ENCODE data around the gene PTK6.

The PTK6 gene
- 0.11 to 0.67 (median 0.40) reads per million in 9 experiments for total RNA-seq

DNA sequence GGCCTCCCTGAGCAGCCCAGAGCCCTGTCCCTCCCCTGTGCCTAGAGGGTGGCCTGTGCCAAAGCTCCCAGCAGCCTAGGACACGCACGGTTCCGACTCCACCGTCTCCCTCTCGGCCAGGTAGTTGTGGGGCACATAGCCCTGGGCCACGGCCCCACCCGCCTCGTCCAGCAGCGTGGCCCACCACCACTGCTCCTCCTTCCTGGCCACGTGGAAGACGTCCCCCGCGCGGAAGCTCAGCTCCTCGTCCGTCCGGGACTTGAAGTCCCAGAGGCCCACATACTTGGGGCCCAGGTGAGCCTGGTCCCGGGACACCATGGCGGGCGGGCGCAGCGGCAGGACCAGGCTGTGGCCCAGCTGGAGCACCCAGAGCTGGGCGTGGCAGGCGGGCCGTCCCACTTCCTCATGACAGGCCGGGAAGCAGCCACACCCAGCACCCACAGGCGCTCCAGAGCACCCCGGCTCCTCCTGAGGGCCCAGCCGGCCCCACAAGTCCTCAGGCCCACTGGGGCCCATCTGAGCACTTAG lies at the start of gene PTK6:
PTK6 (minus strand) TSS at position 380 of the 528 bp plus-strand sequence; CDS start at position 318, 62 bp downstream.
- peak within 1 kb of the TSS; percentile 79 to 82 for H3K27ac Mint-ChIP-seq
- H3K27me3 Mint-ChIP-seq: no peaks in the 10 kb centered on the region
- peaks cover 13 to 15% of the 10 kb centered on the region in 2 donors for H3K4me1 Mint-ChIP-seq (ENCODE audit: low read depth in 2 of 2)
- no peaks in the 10 kb centered on the region for H3K9me3 Mint-ChIP-seq
- H3K4me3 Mint-ChIP-seq: peak within 1 kb of the TSS; percentile 69 to 75
- DNase-seq (no peak), ATAC-seq (replicated peaks) (peak; percentile 0)
- no peaks in the 10 kb centered on the region for H3K36me3 Mint-ChIP-seq (ENCODE audit: insufficient read depth)

DNA sequence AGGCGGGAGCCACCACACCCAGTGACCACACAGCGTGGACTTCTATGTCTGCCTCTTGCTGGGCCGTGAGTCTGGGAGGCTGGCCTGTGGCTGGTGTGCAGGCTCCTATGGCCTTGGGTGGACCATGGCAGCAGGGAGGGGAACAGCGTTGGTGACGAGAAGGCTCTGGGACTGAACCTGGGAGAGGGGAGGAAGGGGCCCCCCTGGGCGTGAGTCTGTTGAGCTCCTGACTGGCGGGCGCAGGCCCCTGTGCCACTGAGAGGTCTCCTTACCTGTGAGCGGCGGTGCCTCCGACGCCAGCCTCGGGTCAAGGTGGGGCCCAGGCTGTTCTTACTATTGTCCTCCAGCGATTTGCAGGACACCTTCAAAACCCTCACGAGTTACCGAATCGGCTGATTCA lies 49.6 kb upstream of the PTK6 start:
- DNase-seq (no peak), ATAC-seq (replicated peaks) (no peak)
- Mint-ChIP-seq H3K27me3 (no peaks in the 10 kb centered on the region), H3K4me1 (ENCODE audit: low read depth in 2 of 2) (peaks cover 0 to 1% of the 10 kb centered on the region in 2 donors), H3K4me3 (no peak overlapping the region), H3K36me3 (ENCODE audit: insufficient read depth) (peaks cover 21% of the 10 kb centered on the region), H3K9me3 (no peaks in the 10 kb centered on the region), H3K27ac (no peak overlapping the region)

DNA sequence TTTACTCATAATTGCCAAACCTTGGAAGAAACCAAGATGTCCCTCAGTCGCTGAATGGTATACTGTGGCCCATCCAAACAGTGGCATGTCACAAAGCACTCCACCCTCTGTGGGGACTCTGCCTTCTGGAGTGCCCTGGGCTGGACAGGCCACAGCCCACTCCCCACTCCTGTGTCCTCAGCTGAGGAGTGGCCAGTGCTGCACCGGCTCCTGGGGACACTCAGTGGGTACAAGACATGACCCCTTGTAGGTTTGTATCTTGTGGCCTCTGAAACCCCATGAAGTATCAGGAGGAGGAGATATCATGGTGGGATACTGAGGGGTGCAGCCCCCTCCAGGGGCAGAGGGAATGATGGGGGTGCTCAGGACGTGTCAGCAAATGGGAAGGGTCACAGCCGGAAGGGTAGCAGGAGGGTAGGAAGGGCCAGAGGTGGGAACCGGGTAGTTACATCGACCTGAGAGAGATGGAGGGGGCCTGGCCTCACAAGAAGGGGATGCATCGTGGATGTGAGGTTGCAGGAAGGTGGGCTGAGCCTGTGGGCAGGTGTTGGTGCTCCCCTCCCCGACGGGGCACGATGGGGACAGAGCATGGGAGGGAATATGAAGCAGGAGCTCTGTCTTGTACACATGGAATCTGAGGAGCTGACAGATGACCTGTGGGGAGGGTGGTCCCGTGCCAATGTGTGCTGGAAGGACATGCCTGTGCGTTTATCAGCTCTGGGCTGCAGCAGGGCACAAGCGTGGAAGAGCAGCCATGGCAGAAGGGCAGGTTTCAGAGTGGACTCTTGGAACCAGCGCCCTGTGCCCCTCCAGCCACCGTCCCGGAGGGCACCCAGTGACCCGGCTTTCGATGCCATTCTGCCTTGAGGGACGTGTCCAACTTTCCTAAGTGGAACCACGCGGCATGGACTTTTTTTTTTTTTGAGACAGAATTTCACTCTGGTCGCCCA lies 48.7 kb upstream of the PTK6 start:
- DNase-seq (no peak), ATAC-seq (replicated peaks) (no peak)
- no peaks in the 10 kb centered on the region for H3K27me3 Mint-ChIP-seq
- peaks cover 0 to 3% of the 10 kb centered on the region in 2 donors for H3K4me1 Mint-ChIP-seq (ENCODE audit: low read depth in 2 of 2)
- H3K4me3 Mint-ChIP-seq: no peak overlapping the region
- H3K36me3 Mint-ChIP-seq (ENCODE audit: insufficient read depth): peaks cover 15% of the 10 kb centered on the region
- no peak overlapping the region for H3K27ac Mint-ChIP-seq
- no peaks in the 10 kb centered on the region for H3K9me3 Mint-ChIP-seq

GRCh38 chr20:63582382-63583063 lies 45.3 kb upstream of the PTK6 start:
- Mint-ChIP-seq H3K4me1 (ENCODE audit: low read depth in 2 of 2) (peaks cover 0 to 7% of the 10 kb centered on the region in 2 donors), H3K27me3 (no peaks in the 10 kb centered on the region)
- ATAC-seq (replicated peaks): no peak

GRCh38 chr20:63580796-63581461 lies 43.8 kb upstream of the PTK6 start:
- Mint-ChIP-seq H3K4me3 (no peak overlapping the region), H3K36me3 (ENCODE audit: insufficient read depth) (peaks cover 3% of the 10 kb centered on the region), H3K27ac (no peak overlapping the region), H3K4me1 (ENCODE audit: low read depth in 2 of 2) (peaks cover 0 to 7% of the 10 kb centered on the region in 2 donors), H3K9me3 (no peaks in the 10 kb centered on the region), H3K27me3 (no peaks in the 10 kb centered on the region)
- DNase-seq (peak; percentile 62 to 68 (median 65)), ATAC-seq (replicated peaks) (peak; percentile 98)

More at GRCh38 chr20:63582382-63583063, 45.3 kb upstream of the PTK6 start:
- no peak for DNase-seq
- Mint-ChIP-seq H3K9me3 (no peaks in the 10 kb centered on the region), H3K27ac (no peak overlapping the region), H3K4me3 (no peak overlapping the region), H3K36me3 (ENCODE audit: insufficient read depth) (peaks cover 5% of the 10 kb centered on the region)

DNA sequence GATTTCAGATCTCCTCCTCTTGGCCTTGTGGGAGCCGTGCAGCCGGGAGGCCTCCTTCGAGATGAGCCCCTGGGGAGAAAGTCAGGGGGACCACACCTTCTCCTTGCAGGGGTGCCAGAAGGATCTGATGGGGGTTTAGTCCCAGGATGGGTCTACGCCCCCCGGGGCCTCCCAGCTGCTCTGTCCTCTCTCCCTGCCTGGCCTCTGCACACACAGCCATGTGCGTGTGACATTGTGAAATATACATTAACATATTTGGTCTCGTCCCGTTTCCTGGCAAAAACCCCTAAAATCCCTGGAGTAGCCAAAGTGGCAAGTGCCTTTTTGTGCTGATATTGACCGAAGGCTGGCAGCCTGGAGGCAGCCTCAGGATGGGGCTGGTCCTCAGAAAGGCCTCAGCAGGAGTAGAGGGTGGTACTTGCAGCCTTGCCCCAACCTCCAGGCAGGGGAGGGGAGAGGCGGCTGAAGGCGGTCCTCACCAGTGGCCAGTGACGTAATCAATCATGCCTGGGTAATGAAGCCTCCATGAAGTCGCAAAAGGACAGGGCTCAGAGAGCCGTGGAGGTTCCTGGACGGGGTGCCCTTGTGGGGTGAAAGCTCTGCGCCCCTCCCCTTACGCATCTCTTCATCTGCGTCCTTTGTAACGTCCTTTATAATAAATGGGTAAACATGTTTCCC lies 42.0 kb upstream of the PTK6 start:
- ATAC-seq (replicated peaks): no peak

DNA sequence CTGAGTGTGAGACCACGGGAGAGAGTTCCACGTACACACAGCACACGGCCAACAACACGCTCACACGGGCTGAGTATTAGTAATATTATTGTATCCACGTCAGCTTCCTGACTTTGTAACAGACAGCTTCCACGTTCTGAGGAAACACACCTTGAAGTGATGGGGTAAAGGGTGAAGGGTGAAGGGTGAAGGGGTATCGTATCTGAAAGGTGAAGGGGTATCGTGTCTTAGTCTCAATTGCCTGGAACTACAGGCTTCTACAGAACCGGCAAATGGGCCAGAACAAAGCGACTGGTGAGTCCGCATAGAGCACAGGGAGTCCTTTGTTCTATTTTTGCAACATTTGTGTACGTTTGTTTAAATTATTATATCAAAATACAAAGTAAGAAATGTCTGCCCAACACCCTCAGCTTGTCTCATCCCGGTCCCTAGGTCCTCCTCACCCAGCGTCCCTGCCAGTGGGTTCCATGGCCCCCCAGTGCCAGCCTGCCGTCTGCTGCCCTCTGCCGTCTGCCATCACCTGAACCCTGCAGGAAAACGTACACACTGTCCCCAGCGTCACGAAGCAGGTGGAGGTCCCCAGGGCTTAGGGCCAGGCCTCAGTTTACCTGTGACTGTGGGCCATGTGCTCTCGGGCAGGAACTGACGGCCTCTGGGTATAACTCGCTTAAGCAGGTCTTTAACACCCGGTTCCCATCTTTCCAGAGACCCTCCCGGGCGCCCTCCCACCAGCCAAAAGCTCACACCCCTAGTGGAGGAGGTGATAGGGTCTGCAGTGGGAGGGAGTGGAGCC lies 41.2 kb upstream of the PTK6 start:
- Mint-ChIP-seq H3K27ac (no peak overlapping the region), H3K4me3 (no peak overlapping the region), H3K27me3 (no peaks in the 10 kb centered on the region), H3K4me1 (ENCODE audit: low read depth in 2 of 2) (peaks cover 0 to 8% of the 10 kb centered on the region in 2 donors), H3K9me3 (no peaks in the 10 kb centered on the region), H3K36me3 (ENCODE audit: insufficient read depth) (peaks cover 3% of the 10 kb centered on the region)
- no peak for DNase-seq
- no peak for ATAC-seq (replicated peaks)

More for the DNA sequence above, 42.0 kb upstream of the PTK6 start:
- Mint-ChIP-seq H3K27ac (no peak overlapping the region), H3K36me3 (ENCODE audit: insufficient read depth) (peaks cover 3% of the 10 kb centered on the region), H3K4me1 (ENCODE audit: low read depth in 2 of 2) (peaks cover 0 to 7% of the 10 kb centered on the region in 2 donors), H3K27me3 (no peaks in the 10 kb centered on the region), H3K4me3 (no peak overlapping the region), H3K9me3 (no peaks in the 10 kb centered on the region)
- no peak for DNase-seq

DNA sequence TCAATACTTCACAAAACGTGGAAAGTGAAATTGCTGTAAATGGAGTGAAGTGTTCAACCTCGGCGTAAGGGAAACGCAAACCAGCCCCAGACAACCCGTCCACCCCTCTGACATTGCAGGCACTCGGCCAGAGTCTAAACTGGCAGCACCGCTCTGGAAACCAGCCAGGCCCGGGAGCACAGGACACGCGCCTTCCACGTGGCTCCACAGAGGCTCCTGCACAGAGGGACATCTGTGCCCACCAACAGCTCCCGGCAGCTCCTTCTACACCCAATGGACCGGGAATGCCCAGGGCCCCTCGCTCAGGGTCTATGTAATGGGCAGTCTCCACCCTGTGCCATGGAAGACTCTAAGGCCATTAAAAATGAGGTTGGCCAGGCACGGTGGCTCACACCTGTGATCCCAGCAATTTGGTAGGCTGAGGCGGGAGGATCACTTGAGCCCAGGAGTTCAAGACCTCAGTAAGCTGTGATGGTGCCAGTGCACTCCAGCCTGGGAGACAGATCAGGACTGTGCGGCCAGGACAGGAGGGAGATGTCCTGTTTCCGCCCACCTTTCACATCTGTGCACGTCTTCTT lies 40.2 kb upstream of the PTK6 start:
- peaks cover 3% of the 10 kb centered on the region for H3K36me3 Mint-ChIP-seq (ENCODE audit: insufficient read depth)
- no peak overlapping the region for H3K4me3 Mint-ChIP-seq
- H3K27me3 Mint-ChIP-seq: no peaks in the 10 kb centered on the region
- peaks cover 0 to 9% of the 10 kb centered on the region in 2 donors for H3K4me1 Mint-ChIP-seq (ENCODE audit: low read depth in 2 of 2)
- H3K9me3 Mint-ChIP-seq: no peaks in the 10 kb centered on the region
- DNase-seq (no peak), ATAC-seq (replicated peaks) (no peak)
- H3K27ac Mint-ChIP-seq: no peak overlapping the region

DNA sequence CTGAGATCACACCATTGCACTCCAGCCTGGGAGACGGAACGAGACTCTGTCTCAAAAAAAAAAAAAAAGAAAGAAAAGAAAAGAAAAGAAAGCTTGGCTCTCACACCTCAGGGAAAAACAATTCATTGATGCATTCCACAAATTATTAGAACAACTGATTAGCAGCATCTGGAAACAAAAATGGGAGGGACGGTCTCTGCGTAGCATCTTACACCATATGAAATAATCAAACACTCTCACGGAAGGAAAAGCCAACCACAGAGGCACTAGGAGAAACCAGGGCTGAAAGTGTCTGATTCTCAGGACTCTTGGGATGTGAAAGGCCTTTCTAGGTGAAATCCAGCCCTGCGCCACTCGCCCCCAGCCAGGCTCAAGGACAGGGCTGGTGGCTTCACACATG lies 39.1 kb upstream of the PTK6 start:
- Mint-ChIP-seq H3K4me1 (ENCODE audit: low read depth in 2 of 2) (peaks cover 0 to 9% of the 10 kb centered on the region in 2 donors), H3K27me3 (no peaks in the 10 kb centered on the region), H3K4me3 (peak overlapping the region in 1 of 2 donors; percentile 11), H3K9me3 (no peaks in the 10 kb centered on the region), H3K27ac (no peak overlapping the region), H3K36me3 (ENCODE audit: insufficient read depth) (peaks cover 3% of the 10 kb centered on the region)
- ATAC-seq (replicated peaks) (no peak), DNase-seq (no peak)

- Mint-ChIP-seq H3K27ac (peak overlapping the region; percentile 83 to 89), H3K36me3 (ENCODE audit: insufficient read depth) (peaks cover 3% of the 10 kb centered on the region), H3K4me3 (peak overlapping the region; percentile 81 to 82), H3K9me3 (no peaks in the 10 kb centered on the region), H3K27me3 (no peaks in the 10 kb centered on the region), H3K4me1 (ENCODE audit: low read depth in 2 of 2) (peaks cover 0 to 2% of the 10 kb centered on the region in 2 donors)
- no peak for ATAC-seq (replicated peaks)
- no peak for DNase-seq
Observed at GRCh38 chr20:63574829-63575743, 37.9 kb upstream of the PTK6 start.

GRCh38 chr20:63574156-63574828 lies 37.1 kb upstream of the PTK6 start, which contains the start of gene HELZ2:
HELZ2 (minus strand) TSS chr20:63574239; CDS start chr20:63572385, 1,854 bp downstream.
- Mint-ChIP-seq H3K9me3 (no peaks in the 10 kb centered on the region), H3K4me3 (peak within 1 kb of the TSS; percentile 81 to 82), H3K27me3 (no peaks in the 10 kb centered on the region), H3K27ac (peak within 1 kb of the TSS; percentile 83 to 89), H3K4me1 (ENCODE audit: low read depth in 2 of 2) (peaks cover 1 to 7% of the 10 kb centered on the region in 2 donors), H3K36me3 (ENCODE audit: insufficient read depth) (peaks cover 3% of the 10 kb centered on the region)
- peak; percentile 55 to 62 (median 60) for DNase-seq
- ATAC-seq (replicated peaks): peak; percentile 94
